Measurements from ENCODE around the gene SERPINA9. TPM values are rescaled to one million over a fixed set of nuclear protein-coding genes. Genes with fewer than 3 reads are reported as not detected.

The SERPINA9 gene
- total and polyA plus RNA-seq, 2 donors from 2014 or later: not detected

DNA sequence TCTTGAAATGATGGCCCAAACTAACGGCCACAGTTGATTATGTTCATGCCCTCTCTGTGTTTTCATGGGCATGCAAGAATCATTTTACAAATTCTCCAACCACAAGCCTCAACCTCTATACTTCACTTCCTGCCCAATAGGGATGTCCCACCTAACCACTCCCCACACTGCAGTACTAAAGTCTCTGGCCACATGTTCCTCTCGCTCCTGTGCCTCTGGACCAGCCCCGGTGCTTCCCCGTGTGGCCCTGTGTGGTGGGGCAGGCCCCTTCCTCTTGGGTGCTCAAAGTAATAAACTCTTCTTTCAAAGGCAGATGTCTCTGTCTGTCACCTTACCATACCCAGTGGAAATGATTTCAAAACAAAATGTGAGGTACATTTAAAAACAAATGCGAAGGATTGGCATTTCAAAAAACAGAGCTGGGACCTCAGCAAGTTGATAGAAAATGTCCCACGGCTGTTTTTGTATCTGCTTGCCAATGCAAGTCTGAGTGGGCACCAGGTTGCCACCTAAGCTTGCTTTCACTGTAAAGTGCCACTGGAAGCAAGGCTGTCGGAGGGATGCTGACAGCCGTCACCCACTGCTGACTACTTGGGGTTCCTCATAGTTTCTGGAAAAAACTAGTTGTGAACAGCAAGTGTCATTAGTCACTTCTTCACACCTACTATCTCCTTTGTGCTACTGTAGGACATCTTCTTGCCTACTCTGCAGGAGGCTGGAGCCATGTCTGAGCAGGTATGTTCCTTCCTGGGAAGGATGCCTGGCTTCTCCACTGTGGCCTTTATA, 15.2 kb downstream of the SERPINA9 start:
- H3K4me1 ChIP-seq (ENCODE audit: control insufficient read depth in 2 of 3, insufficient read depth in 2 of 3, low read depth in 1 of 3, low read length in 3 of 3): no peaks in the 10 kb centered on the region
- H3K36me3 ChIP-seq (ENCODE audit: control insufficient read depth in 2 of 3, insufficient read depth in 3 of 3, low read length in 3 of 3): no peaks in the 10 kb centered on the region
- H3K27me3 ChIP-seq (ENCODE audit: control insufficient read depth, insufficient read depth, low read length): no peaks in the 10 kb centered on the region
- no peak overlapping the region for H3K4me3 ChIP-seq (ENCODE audit: low read length in 3 of 3)
- H3K9me3 ChIP-seq (ENCODE audit: control insufficient read depth in 2 of 3, insufficient read depth in 1 of 3, low read length in 3 of 3): peaks cover 0 to 17% (median 0%) of the 10 kb centered on the region in 3 donors
- no peak for TF ChIP-seq CTCF (IDR thresholded peaks at IDR 0.05; ENCODE audit: borderline replicate concordance, extremely low read depth, insufficient read depth)
- DNase-seq: no peak
- intact Hi-C loops (cut with DNase I): no loop called here
- no peak overlapping the region for H3K9ac ChIP-seq (ENCODE audit: low read length in 3 of 3)
- no peak overlapping the region for H3K27ac ChIP-seq (ENCODE audit: low read depth in 2 of 2, low read length in 2 of 2)
- FAIRE-seq: no peak

DNA sequence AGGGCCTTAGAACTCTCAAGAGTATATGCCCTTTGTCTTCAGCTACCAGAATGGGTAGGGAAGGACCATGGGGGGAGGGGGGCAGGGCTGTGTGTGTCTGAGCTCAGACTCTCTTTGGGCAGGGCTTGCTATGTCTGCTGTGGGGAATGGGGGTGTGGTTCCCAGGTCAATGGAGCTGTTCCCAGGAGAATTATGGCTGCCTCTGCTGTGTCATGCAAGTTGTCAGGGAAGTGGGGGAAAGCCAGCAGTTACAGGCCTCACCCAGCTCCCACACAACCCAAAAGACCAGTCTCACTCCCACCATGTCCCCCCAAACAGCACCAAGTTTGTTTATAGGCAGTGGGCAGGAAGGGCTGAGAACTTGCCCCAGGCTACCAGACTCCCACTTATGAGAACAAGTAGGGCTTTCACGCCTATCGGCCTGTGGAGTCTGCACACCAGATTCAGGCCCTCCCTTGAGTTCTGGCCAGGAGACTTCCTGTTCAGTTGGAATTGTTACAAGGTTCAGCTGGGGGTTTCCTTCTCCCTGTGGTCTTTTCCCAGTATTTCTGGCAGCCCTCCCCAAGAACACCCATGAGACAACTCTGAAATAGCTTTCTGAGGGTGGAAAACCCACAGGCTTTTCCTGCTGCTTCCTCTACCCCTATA, 17.3 kb downstream of the SERPINA9 start:
- FAIRE-seq: no peak
- H3K9me3 ChIP-seq (ENCODE audit: control insufficient read depth in 2 of 3, insufficient read depth in 1 of 3, low read length in 3 of 3): peaks cover 0 to 4% (median 0%) of the 10 kb centered on the region in 3 donors

DNA sequence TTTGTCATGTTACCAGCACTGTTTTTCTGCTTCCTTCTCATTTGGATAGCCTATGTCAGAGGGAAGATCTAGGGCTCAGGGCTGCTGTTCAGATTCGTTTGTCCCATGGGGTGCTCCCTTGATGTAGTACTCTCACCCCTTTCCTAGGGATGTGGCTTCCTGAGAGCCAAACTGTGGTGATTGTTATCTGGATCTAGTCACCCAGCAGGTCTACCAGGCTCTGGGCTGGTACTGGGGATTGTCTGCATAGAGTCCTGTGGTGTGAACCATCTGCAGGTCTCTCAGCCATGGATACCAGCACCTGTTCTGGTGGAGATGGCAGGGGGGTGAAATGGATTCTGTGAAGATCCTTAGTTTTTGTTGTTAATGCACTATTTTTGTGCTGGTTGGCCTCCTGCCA, 17.9 kb downstream of the SERPINA9 start:
- no peaks in the 10 kb centered on the region for H3K4me1 ChIP-seq (ENCODE audit: control insufficient read depth in 2 of 3, insufficient read depth in 2 of 3, low read depth in 1 of 3, low read length in 3 of 3)
- DNase-seq: no peak
- no peak overlapping the region for H3K27ac ChIP-seq (ENCODE audit: low read depth in 2 of 2, low read length in 2 of 2)
- TF ChIP-seq CTCF (IDR thresholded peaks at IDR 0.05; ENCODE audit: borderline replicate concordance, extremely low read depth, insufficient read depth): no peak
- peaks cover 0 to 4% (median 0%) of the 10 kb centered on the region in 3 donors for H3K9me3 ChIP-seq (ENCODE audit: control insufficient read depth in 2 of 3, insufficient read depth in 1 of 3, low read length in 3 of 3)
- intact Hi-C loops (cut with DNase I): no loop called here
- H3K4me3 ChIP-seq (ENCODE audit: low read length in 3 of 3): no peak overlapping the region
- FAIRE-seq: no peak
- no peaks in the 10 kb centered on the region for H3K36me3 ChIP-seq (ENCODE audit: control insufficient read depth in 2 of 3, insufficient read depth in 3 of 3, low read length in 3 of 3)
- H3K9ac ChIP-seq (ENCODE audit: low read length in 3 of 3): no peak overlapping the region
- no peaks in the 10 kb centered on the region for H3K27me3 ChIP-seq (ENCODE audit: control insufficient read depth, insufficient read depth, low read length)

More for the DNA sequence above, 17.3 kb downstream of the SERPINA9 start:
- no peak overlapping the region for H3K9ac ChIP-seq (ENCODE audit: low read length in 3 of 3)
- no peaks in the 10 kb centered on the region for H3K4me1 ChIP-seq (ENCODE audit: control insufficient read depth in 2 of 3, insufficient read depth in 2 of 3, low read depth in 1 of 3, low read length in 3 of 3)
- TF ChIP-seq CTCF (IDR thresholded peaks at IDR 0.05; ENCODE audit: borderline replicate concordance, extremely low read depth, insufficient read depth): no peak
- DNase-seq: no peak
- intact Hi-C loops (cut with DNase I): no loop called here
- H3K27me3 ChIP-seq (ENCODE audit: control insufficient read depth, insufficient read depth, low read length): no peaks in the 10 kb centered on the region
- no peak overlapping the region for H3K4me3 ChIP-seq (ENCODE audit: low read length in 3 of 3)
- no peaks in the 10 kb centered on the region for H3K36me3 ChIP-seq (ENCODE audit: control insufficient read depth in 2 of 3, insufficient read depth in 3 of 3, low read length in 3 of 3)
- H3K27ac ChIP-seq (ENCODE audit: low read depth in 2 of 2, low read length in 2 of 2): no peak overlapping the region
